ENCODE results near the gene ELN. TPM values are rescaled to one million over a fixed set of nuclear protein-coding genes. Genes with fewer than 3 reads are reported as not detected.
A peak's percentile ranks its signal among the peaks of the same experiment; 100 is the strongest.

Gene ELN
- total and polyA plus RNA-seq, 9 of the 15 experiments (the other 6 are each of a cell fraction or from before 2014, with no cell fraction given) = 0.20 TPM; not detected in 8

DNA sequence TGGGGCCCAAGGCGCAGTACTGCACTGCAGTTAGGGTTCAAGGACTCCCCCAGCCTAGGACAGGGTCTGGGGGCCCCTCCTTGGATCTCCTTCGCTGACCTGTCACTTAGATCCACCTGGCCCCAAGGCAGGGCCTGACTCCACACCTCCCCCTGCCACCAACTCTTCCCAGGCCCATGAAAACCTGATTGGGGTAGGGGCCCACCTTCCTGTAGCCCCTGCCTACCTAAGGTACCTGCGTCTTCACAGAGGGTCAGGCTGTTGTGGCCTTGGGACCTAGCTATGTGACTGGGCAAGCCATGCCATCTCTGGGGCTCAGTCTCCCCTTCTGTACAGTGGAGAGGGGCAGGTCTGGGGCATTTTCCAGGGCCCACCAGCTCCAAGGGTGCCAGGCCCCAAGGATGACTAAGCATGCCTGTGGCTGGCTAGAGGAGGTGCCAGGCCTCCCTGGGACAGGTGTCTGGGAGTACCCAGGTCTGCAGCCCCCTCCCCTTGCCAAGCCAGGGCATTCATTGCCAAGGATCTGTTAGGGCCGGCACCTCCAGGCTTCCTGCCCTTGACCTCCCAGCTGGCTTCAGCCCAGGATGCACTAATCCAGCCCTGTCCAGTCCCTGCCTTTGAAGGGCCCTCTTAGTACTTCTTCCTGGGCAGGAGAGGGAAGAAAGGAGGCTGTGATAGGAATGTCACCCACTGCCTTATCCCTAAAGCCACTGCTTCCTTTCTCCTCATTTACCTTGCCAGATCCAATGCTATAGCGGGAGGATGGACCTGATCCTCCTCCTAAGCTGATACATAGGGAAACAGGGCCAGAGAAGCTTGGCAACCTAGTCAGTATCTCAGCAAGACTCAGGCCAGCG is 57.0 kb downstream of the ELN start:
- Histone ChIP-seq H3K36me3 (ENCODE audit: control insufficient read depth, insufficient read depth, low read length) (peaks cover 31% of the 10 kb centered on the region; the same call in 2 of the 3 replicates), H3K27me3 (ENCODE audit: control insufficient read depth in 2 of 2, insufficient read depth in 2 of 2, low read length in 2 of 2) (no peaks in the 10 kb centered on the region), H3K9me3 (replicated peaks; ENCODE audit: control insufficient read depth, insufficient read depth, low read depth, low read length) (no peaks in the 10 kb centered on the region), H3K9me1 (ENCODE audit: control insufficient read depth, insufficient read depth, low read length) (no peaks in the 10 kb centered on the region), H3K4me2 (ENCODE audit: insufficient read depth, low read length) (peak overlapping the region; percentile 83), H3K4me3 (peak overlapping the region; percentile 72), H3K9ac (ENCODE audit: insufficient read depth in 1 of 2, low read depth in 2 of 2, low read length in 2 of 2) (peak overlapping the region; percentile 74 to 92), H3K4me1 (replicated peaks in 1 of 2; ENCODE audit: control insufficient read depth in 2 of 2, insufficient read depth in 2 of 2, low read length in 2 of 2) (peaks cover 8 to 27% of the 10 kb centered on the region in 2 experiments; a peak in 4 of 5 replicates), H4K20me1 (replicated peaks; ENCODE audit: control insufficient read depth, insufficient read depth, low read length) (no peaks in the 10 kb centered on the region), H3K79me2 (ENCODE audit: control insufficient read depth, insufficient read depth, low read length) (peaks cover 12% of the 10 kb centered on the region), H3K27ac (ENCODE audit: extremely low read depth, low read depth, low read length) (peak overlapping the region; percentile 84; the same call in 2 of the 3 replicates), H2AFZ (ENCODE audit: low read depth, low read length) (peak overlapping the region; percentile 88)
- DNase-seq (ENCODE audit: extremely low read depth in 1 of 4, low spot score in 3 of 4) = peak in 1 of 4 experiments; percentile 8
- no TSS peak for BruUV-seq (replicated peaks)
- POLR2A ChIA-PET = interaction anchor here (1.3 to 2.0 kb wide), 2 partner anchors 8 to 12 kb away, joined by 6 to 10 read pairs; no protein-coding TSS in a partner anchor
- FAIRE-seq = peak; percentile 29
- CTCF ChIA-PET (ENCODE audit: low intra/inter-chr PET ratio) = no interaction called here
- ATAC-seq = no peak
- in situ Hi-C loops (cut with MboI) = no loop called here
- WGBS (ENCODE audit: insufficient coverage, low coverage, missing lambda C conversion rate) = 71% methylated on average over 6 of the region's 6 CpGs
- intact Hi-C loops (cut with micrococcal nuclease) = loop anchor here (5.0 kb wide), 1 partner anchor 87 kb away; the partner anchor contains the start of gene EIF4H
- TF ChIP-seq ZNF311 (CRISPR knock-in tag; IDR thresholded peaks at IDR 0.05) = no peak
- TF ChIP-seq RBM34 (IDR thresholded peaks at IDR 0.05; ENCODE audit: borderline replicate concordance, insufficient read depth, low read length) = no peak
- no peak for TF ChIP-seq JUND (IDR thresholded peaks at IDR 0.05; ENCODE audit: borderline replicate concordance, low read depth, low read length)
- TF ChIP-seq JUND (tag; IDR thresholded peaks at IDR 0.05; ENCODE audit: borderline replicate concordance, low read depth, low read length) = no peak; the same call in 2 of the 3 replicates
- TF ChIP-seq ZBED1 (IDR thresholded peaks at IDR 0.05) = no peak
- TF ChIP-seq PPARD (CRISPR knock-in tag; IDR thresholded peaks at IDR 0.05) = no peak
- TF ChIP-seq BHLHE40 (IDR thresholded peaks at IDR 0.05; ENCODE audit: low read length) = no peak
- no peak for TF ChIP-seq MTA3 (IDR thresholded peaks at IDR 0.05; ENCODE audit: borderline replicate concordance)
- TF ChIP-seq SREBF2 (CRISPR knock-in tag; IDR thresholded peaks at IDR 0.05) = 0 out of 2 replicates have a peak, but pooled peaks have one; percentile 67
- TF ChIP-seq, protein P1, sequence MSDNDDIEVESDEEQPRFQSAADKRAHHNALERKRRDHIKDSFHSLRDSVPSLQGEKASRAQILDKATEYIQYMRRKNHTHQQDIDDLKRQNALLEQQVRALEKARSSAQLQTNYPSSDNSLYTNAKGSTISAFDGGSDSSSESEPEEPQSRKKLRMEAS (CRISPR knock-in tag; IDR thresholded peaks at IDR 0.05) = 0 out of 2 replicates have a peak, but pooled peaks have one; percentile 38
- TF ChIP-seq, protein P2, sequence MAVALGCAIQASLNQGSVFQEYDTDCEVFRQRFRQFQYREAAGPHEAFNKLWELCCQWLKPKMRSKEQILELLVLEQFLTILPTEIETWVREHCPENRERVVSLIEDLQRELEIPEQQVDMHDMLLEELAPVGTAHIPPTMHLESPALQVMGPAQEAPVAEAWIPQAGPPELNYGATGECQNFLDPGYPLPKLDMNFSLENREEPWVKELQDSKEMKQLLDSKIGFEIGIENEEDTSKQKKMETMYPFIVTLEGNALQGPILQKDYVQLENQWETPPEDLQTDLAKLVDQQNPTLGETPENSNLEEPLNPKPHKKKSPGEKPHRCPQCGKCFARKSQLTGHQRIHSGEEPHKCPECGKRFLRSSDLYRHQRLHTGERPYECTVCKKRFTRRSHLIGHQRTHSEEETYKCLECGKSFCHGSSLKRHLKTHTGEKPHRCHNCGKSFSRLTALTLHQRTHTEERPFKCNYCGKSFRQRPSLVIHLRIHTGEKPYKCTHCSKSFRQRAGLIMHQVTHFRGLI (CRISPR knock-in tag; IDR thresholded peaks at IDR 0.05) = no peak
- TF ChIP-seq, protein P3, sequence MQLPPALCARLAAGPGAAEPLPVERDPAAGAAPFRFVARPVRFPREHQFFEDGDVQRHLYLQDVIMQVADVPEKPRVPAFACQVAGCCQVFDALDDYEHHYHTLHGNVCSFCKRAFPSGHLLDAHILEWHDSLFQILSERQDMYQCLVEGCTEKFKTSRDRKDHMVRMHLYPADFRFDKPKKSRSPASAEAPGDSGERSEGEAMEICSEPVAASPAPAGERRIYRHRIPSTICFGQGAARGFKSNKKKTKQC (CRISPR knock-in tag; IDR thresholded peaks at IDR 0.05) = peak; percentile 11; the same call in 1 of the 2 replicates
- TF ChIP-seq, protein P4, sequence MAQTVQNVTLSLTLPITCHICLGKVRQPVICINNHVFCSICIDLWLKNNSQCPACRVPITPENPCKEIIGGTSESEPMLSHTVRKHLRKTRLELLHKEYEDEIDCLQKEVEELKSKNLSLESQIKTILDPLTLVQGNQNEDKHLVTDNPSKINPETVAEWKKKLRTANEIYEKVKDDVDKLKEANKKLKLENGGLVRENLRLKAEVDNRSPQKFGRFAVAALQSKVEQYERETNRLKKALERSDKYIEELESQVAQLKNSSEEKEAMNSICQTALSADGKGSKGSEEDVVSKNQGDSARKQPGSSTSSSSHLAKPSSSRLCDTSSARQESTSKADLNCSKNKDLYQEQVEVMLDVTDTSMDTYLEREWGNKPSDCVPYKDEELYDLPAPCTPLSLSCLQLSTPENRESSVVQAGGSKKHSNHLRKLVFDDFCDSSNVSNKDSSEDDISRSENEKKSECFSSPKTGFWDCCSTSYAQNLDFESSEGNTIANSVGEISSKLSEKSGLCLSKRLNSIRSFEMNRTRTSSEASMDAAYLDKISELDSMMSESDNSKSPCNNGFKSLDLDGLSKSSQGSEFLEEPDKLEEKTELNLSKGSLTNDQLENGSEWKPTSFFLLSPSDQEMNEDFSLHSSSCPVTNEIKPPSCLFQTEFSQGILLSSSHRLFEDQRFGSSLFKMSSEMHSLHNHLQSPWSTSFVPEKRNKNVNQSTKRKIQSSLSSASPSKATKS (CRISPR knock-in tag; IDR thresholded peaks at IDR 0.05) = no peak
- TF ChIP-seq ZNF133 (CRISPR knock-in tag; IDR thresholded peaks at IDR 0.05) = no peak
- no peak for TF ChIP-seq ESRRA (IDR thresholded peaks at IDR 0.05; ENCODE audit: borderline replicate concordance, low read depth)
